Right atrium auricular region (tissue), 2 donors: ENCODE results near the gene AFAP1. TPM values are rescaled to one million over a fixed set of nuclear protein-coding genes. Genes with fewer than 3 reads are reported as not detected.
A peak's percentile ranks its signal among the peaks of the same experiment; 100 is the strongest.

ENCODE experiments used
- DNase-seq: peaks from one replicate; pipeline ENCODE4 v3.0.0-alpha.2; 2019; ENCODE audit warnings: low spot score
- H3K27ac ChIP-seq, 2 donors: fragments of 200-600 bp; sonication (generic); 1 replicate in 1 of 2; 2 replicates in 1 of 2; pipeline ENCODE4 v1.5.1; 2016 to 2019
- H3K27me3 ChIP-seq, 2 donors: fragments of 200-600 bp; sonication (generic); one replicate each; pipeline versions ENCODE4 v1.5.1 to v1.6.0; 2017 to 2019
- H3K36me3 ChIP-seq: fragments of 200-600 bp; sonication (generic); one replicate; pipeline ENCODE4 v1.5.1; 2016
- H3K4me1 ChIP-seq, 2 donors: fragments of 200-600 bp; sonication (generic); one replicate each; pipeline versions ENCODE4 v1.5.1 to v1.6.0; 2017 to 2019
- H3K4me3 ChIP-seq, 2 donors: fragments of 200-600 bp; sonication (generic); 1 replicate in 1 of 2; 2 replicates in 1 of 2; pipeline ENCODE4 v1.5.1; 2017 to 2019; ENCODE audit warnings: mild to moderate bottlenecking in 1 of 2, moderate library complexity in 1 of 2
- H3K9me3 ChIP-seq, 2 donors: fragments of 200-600 bp; sonication (generic); one replicate each; pipeline ENCODE4 v1.5.1; 2019
- CTCF ChIP-seq, 2 donors: fragments of 200-600 bp; sonication (generic); IDR thresholded peaks; one replicate each; pipeline ENCODE4 v1.5.1; 2019; ENCODE audit warnings: antibody characterized with exemption in 2 of 2
- total RNA-seq, 2 donors: library from RNA; depleted of rRNA; stranded (reverse); fragments of >200 nt; gene quantifications; one replicate each; pipeline ENCODE4 v1.1.0, GENCODE V29; 2016

Gene AFAP1
- total RNA-seq, 2 donors from 2014 or later, result 16.2 to 27.2 TPM

- H3K27me3 ChIP-seq, result no peaks in the 10 kb centered on the region
- H3K27ac ChIP-seq, result no peak overlapping the region
- H3K4me3 ChIP-seq, result no peak overlapping the region
- H3K4me1 ChIP-seq, result peaks cover 0 to 25% of the 10 kb centered on the region in 2 donors
- no peaks in the 10 kb centered on the region for H3K9me3 ChIP-seq
- no peak for DNase-seq
- no peak for TF ChIP-seq CTCF (IDR thresholded peaks at IDR 0.05)
- H3K36me3 ChIP-seq, result peaks cover 11% of the 10 kb centered on the region
Observed at GRCh38 chr4:7792616-7793015, 147.0 kb downstream of the AFAP1 start.

DNA sequence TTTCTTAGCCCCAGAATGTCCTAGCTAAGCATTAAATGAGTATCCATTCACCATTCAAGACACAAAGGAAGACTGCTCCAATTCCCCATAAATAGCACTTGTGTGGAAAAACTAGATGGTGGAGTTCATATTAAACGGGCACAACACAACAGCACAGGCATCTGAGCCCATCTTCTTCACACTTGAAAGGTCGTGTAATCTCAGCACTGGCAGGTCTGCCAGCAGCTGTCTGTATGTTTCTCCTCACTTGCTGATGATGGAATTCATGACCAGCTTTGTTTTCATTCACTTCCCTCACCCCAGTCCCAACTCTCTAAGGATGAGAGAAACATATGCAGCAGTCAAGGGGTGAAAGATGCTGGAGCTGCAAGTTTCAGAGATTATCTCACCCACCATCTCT, 148.7 kb downstream of the AFAP1 start:
- TF ChIP-seq CTCF (IDR thresholded peaks at IDR 0.05), result no peak
- DNase-seq, result no peak
- H3K4me3 ChIP-seq, result no peak overlapping the region
- no peaks in the 10 kb centered on the region for H3K27me3 ChIP-seq
- H3K27ac ChIP-seq, result peak overlapping the region; percentile 37 to 41
- no peaks in the 10 kb centered on the region for H3K9me3 ChIP-seq
- H3K4me1 ChIP-seq, result peaks cover 0 to 25% of the 10 kb centered on the region in 2 donors
- peaks cover 6% of the 10 kb centered on the region for H3K36me3 ChIP-seq

DNA sequence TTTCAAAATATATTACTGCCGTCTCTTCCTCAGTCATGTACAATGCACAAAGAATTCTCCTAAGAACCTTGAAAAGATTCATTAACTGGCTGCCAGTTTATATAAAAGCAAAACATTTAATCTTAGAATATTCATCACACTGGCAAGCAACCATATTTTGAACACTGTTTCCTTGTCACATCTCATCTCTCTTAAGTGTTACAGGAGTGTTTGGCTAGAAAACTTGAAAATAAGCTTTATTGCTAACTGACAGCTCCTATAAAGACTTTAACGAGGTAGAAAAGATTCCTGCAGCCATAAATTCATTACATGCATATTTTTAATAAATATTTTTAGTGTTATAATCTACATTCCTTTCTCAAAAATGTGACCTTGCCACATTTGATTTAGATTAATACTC, 149.6 kb downstream of the AFAP1 start:
- Histone ChIP-seq H3K4me1 (peaks cover 0 to 25% of the 10 kb centered on the region in 2 donors), H3K27me3 (no peaks in the 10 kb centered on the region), H3K36me3 (peaks cover 9% of the 10 kb centered on the region), H3K9me3 (no peaks in the 10 kb centered on the region), H3K4me3 (no peak overlapping the region), H3K27ac (peak overlapping the region; percentile 37 to 41)
- no peak for TF ChIP-seq CTCF (IDR thresholded peaks at IDR 0.05)
- DNase-seq, result no peak

GRCh38 chr4:7788694-7789425, 150.8 kb downstream of the AFAP1 start:
- no peak for DNase-seq
- Histone ChIP-seq H3K27me3 (no peaks in the 10 kb centered on the region), H3K27ac (peak overlapping the region; percentile 82 to 84), H3K36me3 (peaks cover 11% of the 10 kb centered on the region), H3K4me3 (no peak overlapping the region), H3K4me1 (peaks cover 0 to 25% of the 10 kb centered on the region in 2 donors), H3K9me3 (no peaks in the 10 kb centered on the region)
- no peak for TF ChIP-seq CTCF (IDR thresholded peaks at IDR 0.05)

- no peak for DNase-seq
Observed at GRCh38 chr4:7788193-7788592, 151.5 kb downstream of the AFAP1 start.

More at GRCh38 chr4:7788193-7788592, 151.5 kb downstream of the AFAP1 start:
- Histone ChIP-seq H3K4me3 (no peak overlapping the region), H3K27me3 (no peaks in the 10 kb centered on the region), H3K9me3 (no peaks in the 10 kb centered on the region), H3K27ac (peak overlapping the region; percentile 82 to 84), H3K4me1 (peaks cover 0 to 27% of the 10 kb centered on the region in 2 donors), H3K36me3 (peaks cover 6% of the 10 kb centered on the region)
- no peak for TF ChIP-seq CTCF (IDR thresholded peaks at IDR 0.05)
